CD1c-positive myeloid dendritic cell (primary cell): ENCODE measurements around the gene SLC9C1.

Experiments
- DNase-seq: peaks from one replicate; pipeline ENCODE4 v3.0.0-alpha.2; 2016; ENCODE audit errors: extremely low spot score

The SLC9C1 gene

GRCh38 chr3:112131111-112131510, 162.9 kb downstream of the SLC9C1 start:
- no peak for DNase-seq

- no peak for DNase-seq
Measured at GRCh38 chr3:112130638-112130993, 163.4 kb downstream of the SLC9C1 start.

- no peak for DNase-seq
Measured at GRCh38 chr3:112129925-112130637, 163.9 kb downstream of the SLC9C1 start.

GRCh38 chr3:112128843-112129727, 164.9 kb downstream of the SLC9C1 start:
- peak; percentile 59 for DNase-seq

GRCh38 chr3:112127522-112128494, 166.2 kb downstream of the SLC9C1 start:
- peak; percentile 34 for DNase-seq

GRCh38 chr3:112126511-112126911, 167.5 kb downstream of the SLC9C1 start:
- no peak for DNase-seq

- DNase-seq, result no peak
Measured at GRCh38 chr3:112124907-112125607, 169.0 kb downstream of the SLC9C1 start.

GRCh38 chr3:112123548-112123947, 170.5 kb downstream of the SLC9C1 start:
- no peak for DNase-seq

GRCh38 chr3:112122870-112123269, 171.1 kb downstream of the SLC9C1 start:
- no peak for DNase-seq

- peak; percentile 15 for DNase-seq
Measured at GRCh38 chr3:112121577-112122547, 172.2 kb downstream of the SLC9C1 start.

GRCh38 chr3:112119962-112120836, 173.8 kb downstream of the SLC9C1 start:
- no peak for DNase-seq

GRCh38 chr3:112117841-112118571, 176.0 kb downstream of the SLC9C1 start:
- peak; percentile 65 for DNase-seq

GRCh38 chr3:112117415-112117814, 176.6 kb downstream of the SLC9C1 start:
- no peak for DNase-seq

- DNase-seq, result no peak
Measured at GRCh38 chr3:112116748-112117186, 177.2 kb downstream of the SLC9C1 start.

GRCh38 chr3:112115806-112116383, 178.1 kb downstream of the SLC9C1 start:
- DNase-seq, result no peak

- no peak for DNase-seq
Measured at GRCh38 chr3:112115161-112115739, 178.8 kb downstream of the SLC9C1 start.

- DNase-seq, result no peak
Measured at GRCh38 chr3:112114576-112115160, 179.3 kb downstream of the SLC9C1 start.
